OCI-LY7 (cell line): ENCODE measurements around the gene MRPS18A. TPM values are rescaled to one million over a fixed set of nuclear protein-coding genes. Genes with fewer than 3 reads are reported as not detected.

Experiments used
- BruUV-seq: library from RNA; stranded (reverse); fragments of 400-500 nt; replicated peaks from 2 replicates; lab custom pipeline; 2021; lab: Mats Ljungman, UMichigan
- CTCF ChIA-PET: fragments of 300-600 bp; sonication (Branson Sonifier 250); formaldehyde crosslinking; loops from one replicate; lab custom pipeline; 2022; ENCODE audit warnings: antibody characterized with exemption; ENCODE audit not compliant: unreplicated experiment; lab: Charles Lee
- POLR2A ChIA-PET: fragments of 300-600 bp; sonication (Branson Sonifier 250); formaldehyde crosslinking; loops from one replicate; lab custom pipeline; 2022; ENCODE audit warnings: antibody characterized with exemption; lab: Charles Lee
- DNase-seq: peaks from one replicate; pipeline ENCODE4 v3.0.0-alpha.2; 2015; ENCODE audit warnings: low spot score
- H2AFZ ChIP-seq: fragments of 200-600 bp; sonication (generic), shearing (Covaris generic); 2 replicates; pipeline ENCODE4 v1.6.1; 2014; ENCODE audit warnings: mild to moderate bottlenecking, antibody characterized with exemption, low read length, moderate library complexity
- H3K27ac ChIP-seq: fragments of 200-600 bp; sonication (generic); 2 replicates; pipeline ENCODE4 v1.5.1; 2014; ENCODE audit warnings: mixed run types, low read depth, mild to moderate bottlenecking, moderate library complexity, low read length, inconsistent platforms; ENCODE audit not compliant: poor library complexity, severe bottlenecking
- H3K36me3 ChIP-seq: fragments of 200-600 bp; sonication (generic); 2 replicates; pipeline ENCODE4 v1.6.1; 2014; ENCODE audit warnings: mild to moderate bottlenecking, antibody characterized with exemption, low read length, moderate library complexity, mixed read lengths; ENCODE audit not compliant: insufficient read depth
- H3K4me1 ChIP-seq: fragments of 200-600 bp; sonication (generic); 2 replicates; pipeline ENCODE4 v1.5.1; 2014; ENCODE audit warnings: mild to moderate bottlenecking, low read length; ENCODE audit not compliant: insufficient read depth, poor library complexity, severe bottlenecking
- H3K4me2 ChIP-seq: fragments of 200-600 bp; sonication (generic); 2 replicates; pipeline ENCODE4 v1.6.1; 2014; ENCODE audit warnings: mild to moderate bottlenecking, low read length
- H3K4me3 ChIP-seq: fragments of 200-600 bp; sonication (generic); 2 replicates; pipeline ENCODE4 v1.5.1; 2014; ENCODE audit warnings: mild to moderate bottlenecking, low read depth, low read length; ENCODE audit not compliant: poor library complexity, severe bottlenecking
- H3K79me2 ChIP-seq: fragments of 200-600 bp; sonication (generic); 2 replicates; pipeline ENCODE4 v1.6.1; 2016; ENCODE audit warnings: low read depth, mild to moderate bottlenecking, low read length, moderate library complexity, mixed read lengths; ENCODE audit not compliant: insufficient read depth
- H3K9me2 ChIP-seq: fragments of 200-600 bp; sonication (generic); 2 replicates; pipeline ENCODE4 v1.6.1; 2016; ENCODE audit warnings: mild to moderate bottlenecking, low read length, mixed read lengths; ENCODE audit not compliant: insufficient read depth
- H3K9me3 ChIP-seq: fragments of 200-600 bp; sonication (generic); 2 replicates; pipeline ENCODE4 v1.6.1; 2014; ENCODE audit warnings: mild to moderate bottlenecking, mixed run types, low read length, mixed read lengths
- H4K20me1 ChIP-seq: fragments of 200-600 bp; sonication (generic); 2 replicates; pipeline ENCODE4 v1.6.1; 2014; ENCODE audit warnings: mild to moderate bottlenecking, antibody characterized with exemption, low read length, moderate library complexity, mixed read lengths; ENCODE audit not compliant: insufficient read depth
- EZH2phosphoT487 ChIP-seq: fragments of 200-600 bp; sonication (generic); IDR thresholded peaks from 2 replicates; pipeline ENCODE4 v1.6.1; 2018; ENCODE audit warnings: low read depth, borderline replicate concordance, mild to moderate bottlenecking, mixed run types, antibody characterized with exemption, low read length, moderate library complexity, mixed read lengths
- intact Hi-C: fragments of 100-400 bp; cut with micrococcal nuclease; formaldehyde crosslinking; loops from one replicate; pipeline ENCODE4 v1.10.0; 2022; ENCODE audit not compliant: unreplicated experiment
- total RNA-seq, 2 experiments: library from RNA; depleted of rRNA in 1 of 2; stranded (reverse); fragments of >200 nt in 1 of 2; shearing (Covaris generic) in 1 of 2; gene quantifications; 2 replicates each; pipeline ENCODE4 v1.2.3, GENCODE V29; 2014 to 2022
- TF ChIP-seq, protein P1 (sequence below): fragments of 200-600 bp; sonication (generic); conservative IDR thresholded peaks from 2 replicates; pipeline ENCODE4 v1.5.1; 2014; ENCODE audit warnings: mild to moderate bottlenecking, antibody characterized with exemption, low read length, moderate library complexity, mixed read lengths

The MRPS18A gene
- total RNA-seq, 2 experiments from 2014 or later, result 61.6 to 86.1 TPM

DNA sequence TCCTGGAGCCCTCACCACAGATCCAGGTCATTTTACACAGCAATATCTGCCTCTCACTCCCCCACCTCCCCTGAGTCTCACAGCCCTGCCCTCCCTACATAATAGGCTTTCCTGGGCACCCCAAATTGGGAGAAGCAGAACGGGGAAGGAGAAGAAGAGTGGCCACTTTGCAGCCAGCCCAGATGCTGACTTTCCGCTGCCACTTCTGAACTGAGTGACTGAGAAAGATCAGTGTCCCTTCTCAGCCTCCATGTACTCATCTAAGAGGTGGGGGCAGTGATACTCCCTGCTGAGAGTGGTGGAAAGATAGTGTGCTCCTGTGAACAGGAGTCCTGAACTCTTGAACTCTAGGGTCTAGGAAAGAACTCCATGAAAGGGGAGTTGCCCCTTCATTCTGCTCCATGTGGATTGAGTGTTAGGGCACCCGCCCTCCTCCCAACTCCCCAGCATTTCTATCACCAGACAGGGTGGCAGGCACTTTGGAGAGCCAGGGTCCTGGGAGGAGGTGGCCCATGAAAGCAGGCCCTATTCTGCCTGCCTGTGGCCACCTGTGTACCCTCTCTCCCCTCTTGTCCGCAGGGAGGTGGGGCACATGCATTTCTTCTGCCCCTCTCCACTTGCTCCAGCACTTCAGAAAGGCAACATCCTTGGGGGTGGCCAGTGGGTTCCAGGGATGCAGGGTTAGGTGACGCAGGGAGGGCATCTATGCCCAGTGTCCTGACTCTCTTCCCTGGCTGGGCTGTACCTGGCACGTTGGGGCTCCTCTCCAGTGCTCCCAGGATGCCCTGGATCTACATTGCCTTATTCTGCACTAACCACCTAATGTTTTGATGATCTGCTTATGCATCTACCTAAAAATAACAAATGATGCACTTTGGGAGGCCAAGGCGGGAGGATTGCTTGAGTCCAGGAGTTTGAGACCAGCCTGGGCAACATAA, 38.3 kb upstream of the MRPS18A start:
- H4K20me1 ChIP-seq, result no peaks in the 10 kb centered on the region
- BruUV-seq, result no TSS peak
- no peak overlapping the region; the same call in 1 of the 2 replicates for H3K4me2 ChIP-seq
- CTCF ChIA-PET, result interaction anchor here (1.5 kb wide), 1 partner anchor 44 kb away, joined by 5 read pairs; the partner anchor contains the start of gene VEGFA
- H3K27ac ChIP-seq, result no peak overlapping the region
- H3K79me2 ChIP-seq, result no peaks in the 10 kb centered on the region
- intact Hi-C loops, result no loop called here
- H3K9me2 ChIP-seq, result no peaks in the 10 kb centered on the region
- H2AFZ ChIP-seq, result peak overlapping the region; percentile 58; the same call in 1 of the 2 replicates
- no peak for DNase-seq
- no peaks in the 10 kb centered on the region for H3K36me3 ChIP-seq
- H3K4me1 ChIP-seq, result peaks cover 25% of the 10 kb centered on the region
- peaks cover 6% of the 10 kb centered on the region for H3K9me3 ChIP-seq
- H3K4me3 ChIP-seq, result no peak overlapping the region
- TF ChIP-seq, protein P1, sequence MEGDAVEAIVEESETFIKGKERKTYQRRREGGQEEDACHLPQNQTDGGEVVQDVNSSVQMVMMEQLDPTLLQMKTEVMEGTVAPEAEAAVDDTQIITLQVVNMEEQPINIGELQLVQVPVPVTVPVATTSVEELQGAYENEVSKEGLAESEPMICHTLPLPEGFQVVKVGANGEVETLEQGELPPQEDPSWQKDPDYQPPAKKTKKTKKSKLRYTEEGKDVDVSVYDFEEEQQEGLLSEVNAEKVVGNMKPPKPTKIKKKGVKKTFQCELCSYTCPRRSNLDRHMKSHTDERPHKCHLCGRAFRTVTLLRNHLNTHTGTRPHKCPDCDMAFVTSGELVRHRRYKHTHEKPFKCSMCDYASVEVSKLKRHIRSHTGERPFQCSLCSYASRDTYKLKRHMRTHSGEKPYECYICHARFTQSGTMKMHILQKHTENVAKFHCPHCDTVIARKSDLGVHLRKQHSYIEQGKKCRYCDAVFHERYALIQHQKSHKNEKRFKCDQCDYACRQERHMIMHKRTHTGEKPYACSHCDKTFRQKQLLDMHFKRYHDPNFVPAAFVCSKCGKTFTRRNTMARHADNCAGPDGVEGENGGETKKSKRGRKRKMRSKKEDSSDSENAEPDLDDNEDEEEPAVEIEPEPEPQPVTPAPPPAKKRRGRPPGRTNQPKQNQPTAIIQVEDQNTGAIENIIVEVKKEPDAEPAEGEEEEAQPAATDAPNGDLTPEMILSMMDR, result no peak
- no peak for TF ChIP-seq EZH2phosphoT487
- POLR2A ChIA-PET, result interaction anchor here (0.6 kb wide), 1 partner anchor 890 kb away, joined by 3 read pairs; no protein-coding TSS in a partner anchor

DNA sequence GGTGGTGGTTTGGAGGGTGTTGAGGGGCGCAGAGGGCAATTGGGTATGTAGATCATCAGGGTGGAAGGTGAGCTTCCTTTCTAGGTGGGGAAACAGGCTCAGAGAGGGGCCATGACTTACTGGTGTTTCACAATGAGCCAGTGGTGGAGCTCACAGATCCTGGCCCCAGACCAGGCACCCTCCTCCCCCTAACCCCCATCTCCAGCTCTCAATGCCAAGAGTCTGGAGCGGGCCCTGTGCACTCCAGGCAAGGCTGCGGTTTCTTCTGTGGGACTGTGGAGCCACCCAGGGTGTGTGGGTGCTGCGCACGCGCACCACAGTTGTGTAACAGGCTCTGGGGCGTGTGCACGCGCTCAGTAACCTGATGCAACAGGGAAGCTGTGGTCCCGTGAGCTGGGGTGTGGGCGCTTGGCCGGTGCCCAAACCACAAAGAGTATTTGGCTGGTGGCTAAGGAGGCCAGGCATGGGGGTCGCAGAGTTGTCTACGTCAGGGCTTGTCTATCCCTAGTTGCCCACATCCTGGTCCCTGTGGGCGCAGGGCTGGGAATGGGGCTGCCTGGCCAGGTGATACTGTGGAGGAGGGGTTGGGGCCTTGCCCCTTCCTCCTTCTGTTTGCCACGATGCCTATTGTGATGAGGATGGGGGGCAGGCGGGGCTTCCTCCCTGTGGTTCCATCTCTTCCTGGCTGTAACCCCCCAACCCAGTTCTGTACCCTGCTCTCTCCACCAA, 37.5 kb upstream of the MRPS18A start:
- CTCF ChIA-PET, result interaction anchor here (0.7 to 1.5 kb wide), 7 partner anchors 10 to 350 kb away, joined by 3 to 9 read pairs (median 5); partner anchors contain the start of gene VEGFA
- Histone ChIP-seq H3K36me3 (no peaks in the 10 kb centered on the region), H3K79me2 (no peaks in the 10 kb centered on the region), H4K20me1 (no peaks in the 10 kb centered on the region), H2AFZ (peak overlapping the region; percentile 58; the same call in 1 of the 2 replicates), H3K4me2 (peak overlapping the region; percentile 18; the same call in 1 of the 2 replicates), H3K4me3 (no peak overlapping the region), H3K27ac (no peak overlapping the region), H3K9me2 (no peaks in the 10 kb centered on the region), H3K9me3 (no peaks in the 10 kb centered on the region), H3K4me1 (peaks cover 25% of the 10 kb centered on the region)
- peak; percentile 38 for DNase-seq
- TF ChIP-seq, protein P1, result no peak
- no peak for TF ChIP-seq EZH2phosphoT487
- intact Hi-C loops, result loop anchor here (1.0 to 5.0 kb wide), 7 partner anchors 33 to 354 kb away; no protein-coding TSS in a partner anchor
- POLR2A ChIA-PET, result interaction anchor here (0.5 to 1.5 kb wide), 7 partner anchors 10 to 889 kb away, joined by 3 to 6 read pairs (median 4); partner anchors contain the start of gene VEGFA
- BruUV-seq, result no TSS peak
